Fibroblast of villous mesenchyme (primary cell): ENCODE results near the gene ARHGAP8. TPM values are rescaled to one million over a fixed set of nuclear protein-coding genes. Genes with fewer than 3 reads are reported as not detected.

Experiments used
- DNase-seq: peaks from one replicate; pipeline ENCODE4 v3.0.0-alpha.2; 2010; ENCODE audit warnings: low read depth
- H3K4me3 ChIP-seq: 2 replicates; pipeline ENCODE4 v1.5.1; 2011; ENCODE audit warnings: low read depth, mild to moderate bottlenecking, low read length
- CTCF ChIP-seq: IDR thresholded peaks from 2 replicates; pipeline ENCODE4 v1.5.1; 2012; ENCODE audit warnings: low read depth, mild to moderate bottlenecking, low read length; ENCODE audit not compliant: insufficient read depth
- total RNA-seq: library from RNA; depleted of rRNA; stranded (reverse); fragments of >200 nt; gene quantifications from 2 replicates; pipeline ENCODE4 v1.2.3, GENCODE V29; 2012

The ARHGAP8 gene
- total RNA-seq, 1 donor, result under 0.01 TPM

DNA sequence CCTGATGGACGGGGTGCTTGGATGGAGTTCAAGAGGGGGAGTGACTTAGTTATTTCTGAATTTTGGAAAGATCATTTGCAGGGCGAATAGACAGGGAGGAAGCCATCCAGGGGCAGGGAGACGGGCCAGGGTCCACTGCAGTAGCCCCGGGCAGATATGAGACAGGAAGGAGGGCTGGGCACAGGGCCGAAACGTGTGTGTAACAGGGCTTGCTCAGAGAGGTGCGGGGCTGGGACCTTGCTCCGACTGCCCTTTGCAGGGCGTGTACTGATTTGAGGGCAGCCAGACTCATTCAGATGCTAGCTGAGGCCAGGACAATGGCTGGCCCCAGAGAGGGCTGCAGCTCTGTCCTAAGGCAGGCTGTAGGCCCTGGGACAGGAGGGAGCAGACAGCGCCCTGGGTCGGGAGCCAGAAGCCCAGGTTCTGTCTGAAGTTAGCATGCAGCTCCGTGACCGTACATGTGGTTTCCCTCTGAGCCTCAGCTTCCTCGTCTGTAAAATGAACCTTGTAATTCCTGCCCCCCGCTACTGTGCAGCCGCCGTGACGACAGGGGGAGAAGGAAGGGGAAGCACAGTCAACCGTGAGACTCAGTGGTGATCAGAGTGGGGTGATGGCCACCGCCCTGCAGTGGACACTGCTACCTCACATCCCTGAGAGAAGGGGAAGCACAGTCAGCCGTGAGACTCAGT lies 154.0 kb downstream of the ARHGAP8 start:
- no peak overlapping the region for H3K4me3 ChIP-seq
- DNase-seq, result no peak
- TF ChIP-seq CTCF, result no peak

- DNase-seq, result no peak
- H3K4me3 ChIP-seq, result no peak overlapping the region
- TF ChIP-seq CTCF, result no peak
Observed at GRCh38 chr22:44906999-44907644, 154.7 kb downstream of the ARHGAP8 start.

GRCh38 chr22:44907765-44908737 lies 155.7 kb downstream of the ARHGAP8 start:
- H3K4me3 ChIP-seq, result no peak overlapping the region
- no peak for DNase-seq
- no peak for TF ChIP-seq CTCF

GRCh38 chr22:44909241-44909640 lies 156.9 kb downstream of the ARHGAP8 start:
- DNase-seq, result no peak
- no peak for TF ChIP-seq CTCF
- H3K4me3 ChIP-seq, result no peak overlapping the region

Other genes starting within 250 kb of the ARHGAP8 start
- gene PRR5, start 50.4 kb upstream of the ARHGAP8 start, total RNA-seq, result 12.9 and 16.4 TPM in 2 replicates